Fibroblast of lung (primary cell): ENCODE results near the gene MINDY3. TPM values are rescaled to one million over a fixed set of nuclear protein-coding genes. Genes with fewer than 3 reads are reported as not detected.
A peak's percentile ranks its signal among the peaks of the same experiment; 100 is the strongest.

Source experiments
- DNase-seq, 2 donors: peaks; one replicate each; pipeline versions ENCODE4 v3.0.0 to v3.0.0-alpha.2; 2010; ENCODE audit warnings: low read depth in 2 of 2
- H2AFZ ChIP-seq: 2 replicates; pipeline ENCODE4 v1.5.1; 2012; ENCODE audit warnings: low read length, control low read depth, inconsistent platforms
- H3K27ac ChIP-seq: 2 replicates; pipeline ENCODE4 v1.5.1; 2011; ENCODE audit warnings: low read length, control low read depth; ENCODE audit not compliant: insufficient read depth
- H3K27me3 ChIP-seq: 2 replicates; pipeline ENCODE4 v1.5.1; 2011; ENCODE audit warnings: mild to moderate bottlenecking, low read length; ENCODE audit not compliant: control insufficient read depth, insufficient read depth
- H3K36me3 ChIP-seq: 2 replicates; pipeline ENCODE4 v1.5.1; 2011; ENCODE audit warnings: low read length; ENCODE audit not compliant: control insufficient read depth, insufficient read depth
- H3K4me1 ChIP-seq: 2 replicates; pipeline ENCODE4 v1.5.1; 2011; ENCODE audit warnings: low read length; ENCODE audit not compliant: control insufficient read depth, insufficient read depth; ENCODE audit errors: extremely low read depth
- H3K4me2 ChIP-seq: 2 replicates; pipeline ENCODE4 v1.5.1; 2011; ENCODE audit warnings: low read length, control low read depth; ENCODE audit not compliant: insufficient read depth; ENCODE audit errors: extremely low read depth
- H3K4me3 ChIP-seq, 4 experiments: fragments of 200-600 bp in 1 of 4; sonication (generic) in 1 of 4; replicated peaks in 1 of 4; 2 replicates each; pipeline ENCODE4 v1.5.1; 2011 to 2016; ENCODE audit warnings: low read length in 4 of 4, low read depth in 3 of 4, mild to moderate bottlenecking in 3 of 4, control low read depth in 2 of 4, inconsistent platforms in 1 of 4, mixed read lengths in 1 of 4; ENCODE audit not compliant: insufficient read depth in 1 of 4; ENCODE audit errors: control extremely low read depth in 1 of 4
- H3K79me2 ChIP-seq: 2 replicates; pipeline ENCODE4 v1.5.1; 2012; ENCODE audit warnings: mild to moderate bottlenecking, low read length, inconsistent platforms; ENCODE audit not compliant: control insufficient read depth, insufficient read depth
- H3K9ac ChIP-seq: 2 replicates; pipeline ENCODE4 v1.5.1; 2011; ENCODE audit warnings: mild to moderate bottlenecking, low read length, control low read depth; ENCODE audit not compliant: insufficient read depth
- H3K9me3 ChIP-seq: 2 replicates; pipeline ENCODE4 v1.5.1; 2012; ENCODE audit warnings: low read depth, low read length; ENCODE audit not compliant: control insufficient read depth, insufficient read depth
- H4K20me1 ChIP-seq: 2 replicates; pipeline ENCODE4 v1.5.1; 2011; ENCODE audit warnings: low read length; ENCODE audit not compliant: control insufficient read depth, insufficient read depth; ENCODE audit errors: extremely low read depth
- CTCF ChIP-seq, 2 donors: IDR thresholded peaks in 1 of 2; conservative IDR thresholded peaks in 1 of 2; 1 replicate in 1 of 2; 2 replicates in 1 of 2; pipeline ENCODE4 v1.5.1; 2011 to 2012; ENCODE audit warnings: low read length in 2 of 2, control low read depth in 1 of 2, inconsistent platforms in 1 of 2, low read depth in 1 of 2, mild to moderate bottlenecking in 1 of 2
- EZH2 ChIP-seq: IDR thresholded peaks from 2 replicates; pipeline ENCODE4 v1.5.1; 2012; ENCODE audit warnings: low read length, control low read depth, mild to moderate bottlenecking; ENCODE audit errors: missing control alignments
- polyA plus RNA-seq, 2 donors: library from polyadenylated mRNA; depleted of rRNA in 1 of 2; stranded (reverse) in 1 of 2; unstranded in 1 of 2; fragments of >200 nt; gene quantifications; 2 replicates each; pipeline ENCODE4 v1.2.1, GENCODE V29; 2011 to 2012; ENCODE audit warnings: missing spikeins in 1 of 2
- total RNA-seq: library from RNA; depleted of rRNA; stranded (reverse); fragments of >200 nt; gene quantifications from 2 replicates; pipeline ENCODE4 v1.2.1, GENCODE V29; 2014

Gene MINDY3
- total and polyA plus RNA-seq, 2 donors (not counting 1 experiment from before 2014, with no cell fraction given), result 30.6 to 37.5 TPM

- Histone ChIP-seq H2AFZ (no peak overlapping the region), H3K27ac (no peak overlapping the region), H3K9me3 (no peaks in the 10 kb centered on the region), H3K4me2 (no peak overlapping the region), H3K4me1 (no peaks in the 10 kb centered on the region), H3K79me2 (no peaks in the 10 kb centered on the region), H3K4me3 (no peak overlapping the region), H3K27me3 (no peaks in the 10 kb centered on the region), H4K20me1 (no peaks in the 10 kb centered on the region), H3K9ac (no peak overlapping the region), H3K36me3 (no peaks in the 10 kb centered on the region)
- no peak for TF ChIP-seq CTCF (conservative IDR thresholded peaks at IDR 0.05 in 1 of 2, IDR thresholded peaks at IDR 0.05 in 1 of 2; ENCODE audit: low read depth in 1 of 2, low read length in 2 of 2)
- no peak for TF ChIP-seq EZH2
- DNase-seq, result peak; percentile 45 to 93
Observed at GRCh38 chr10:15745751-15746150, 114.6 kb downstream of the MINDY3 start.

GRCh38 chr10:15744217-15744865 lies 116.0 kb downstream of the MINDY3 start:
- TF ChIP-seq EZH2 (no peak), CTCF (conservative IDR thresholded peaks at IDR 0.05 in 1 of 2, IDR thresholded peaks at IDR 0.05 in 1 of 2; ENCODE audit: low read depth in 1 of 2, low read length in 2 of 2) (peak; percentile 33 to 54)
- no peak overlapping the region for H3K9ac ChIP-seq
- DNase-seq, result peak; percentile 30 to 67

GRCh38 chr10:15743443-15743842 lies 116.9 kb downstream of the MINDY3 start:
- Histone ChIP-seq H3K9ac (no peak overlapping the region), H3K36me3 (no peaks in the 10 kb centered on the region), H3K27ac (no peak overlapping the region), H3K27me3 (no peaks in the 10 kb centered on the region), H3K9me3 (no peaks in the 10 kb centered on the region), H3K4me3 (no peak overlapping the region), H3K79me2 (no peaks in the 10 kb centered on the region), H2AFZ (no peak overlapping the region), H3K4me2 (no peak overlapping the region), H4K20me1 (no peaks in the 10 kb centered on the region), H3K4me1 (no peaks in the 10 kb centered on the region)
- DNase-seq, result no peak
- TF ChIP-seq CTCF (conservative IDR thresholded peaks at IDR 0.05 in 1 of 2, IDR thresholded peaks at IDR 0.05 in 1 of 2; ENCODE audit: low read depth in 1 of 2, low read length in 2 of 2) (no peak), EZH2 (no peak)

More at GRCh38 chr10:15744217-15744865, 116.0 kb downstream of the MINDY3 start:
- Histone ChIP-seq H3K27me3 (no peaks in the 10 kb centered on the region), H2AFZ (no peak overlapping the region), H3K27ac (no peak overlapping the region), H3K36me3 (no peaks in the 10 kb centered on the region), H4K20me1 (no peaks in the 10 kb centered on the region), H3K9me3 (no peaks in the 10 kb centered on the region), H3K4me1 (no peaks in the 10 kb centered on the region), H3K4me2 (no peak overlapping the region), H3K79me2 (no peaks in the 10 kb centered on the region), H3K4me3 (no peak overlapping the region)
